ENCODE results near the gene PRCP.
"Not testable (repeated sequence)": the region's sequence is repeated elsewhere in the genome, so short reads cannot be mapped to it uniquely, and the experiment has no call there.

PRCP gene

DNA sequence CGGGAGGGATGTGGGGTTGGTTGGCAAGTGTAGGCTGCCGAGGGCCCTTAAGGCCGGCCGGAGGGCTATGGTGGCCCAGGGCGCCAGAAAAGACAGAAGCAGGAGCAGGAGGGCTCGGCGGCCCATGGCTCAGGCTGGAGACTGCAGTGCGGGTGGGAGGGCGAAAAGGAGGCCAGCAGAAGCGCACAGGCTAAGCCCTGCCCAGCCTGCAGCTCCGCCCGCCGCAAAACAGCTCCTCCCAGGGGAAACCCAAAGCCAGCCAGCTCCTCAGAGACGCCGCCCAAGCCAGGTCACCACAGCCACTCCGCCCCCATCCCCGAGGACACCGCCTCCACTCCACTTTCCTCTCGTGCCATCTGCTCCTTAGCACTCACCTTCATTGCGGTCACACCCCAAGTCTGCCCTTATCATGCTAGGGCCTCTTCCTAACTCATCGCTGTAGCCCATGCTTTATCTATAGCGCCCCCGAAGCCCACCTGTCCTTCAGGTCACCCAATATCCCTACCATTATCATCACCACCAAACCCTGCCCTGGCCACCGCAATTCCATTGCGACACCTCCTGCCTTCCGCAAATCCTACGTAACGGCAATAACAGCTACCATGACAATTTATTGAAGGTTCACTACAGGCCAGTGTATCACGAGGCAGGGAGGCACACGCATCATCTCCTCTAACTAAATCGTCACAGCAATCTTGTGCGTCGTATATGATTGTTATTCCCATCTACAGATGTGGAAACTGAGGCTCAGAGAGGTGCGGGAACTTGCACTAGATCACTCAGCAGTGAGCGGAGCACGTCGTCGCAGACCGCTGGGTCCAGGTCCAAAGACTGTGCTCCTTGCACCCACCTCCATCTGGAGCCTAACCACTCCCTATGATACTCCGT lies at the start of gene PRCP:
PRCP (minus strand) TSS at position 154 of the 888 bp plus-strand sequence; CDS start at position 126, 28 bp downstream.
- Histone ChIP-seq H3K27ac (ENCODE audit: low read depth, low read length) (peak within 1 kb of the TSS; percentile 84), H3K4me1 (ENCODE audit: control insufficient read depth, insufficient read depth, low read length) (peaks cover 8% of the 10 kb centered on the region), H3K4me3 (ENCODE audit: low read depth, low read length) (peak within 1 kb of the TSS; percentile 93), H3K9ac (ENCODE audit: low read depth, low read length) (peak within 1 kb of the TSS; percentile 82), H3K9me3 (ENCODE audit: control insufficient read depth, insufficient read depth, low read length) (no peaks in the 10 kb centered on the region), H3K36me3 (ENCODE audit: control insufficient read depth, insufficient read depth, low read length) (no peaks in the 10 kb centered on the region), H3K27me3 (ENCODE audit: control insufficient read depth, insufficient read depth, low read length) (no peaks in the 10 kb centered on the region)

- Histone ChIP-seq H3K4me1 (ENCODE audit: control insufficient read depth, insufficient read depth, low read length) (no peaks in the 10 kb centered on the region), H3K36me3 (ENCODE audit: control insufficient read depth, insufficient read depth, low read length) (no peaks in the 10 kb centered on the region), H3K9me3 (ENCODE audit: control insufficient read depth, insufficient read depth, low read length) (no peaks in the 10 kb centered on the region), H3K27ac (ENCODE audit: low read depth, low read length) (no peak overlapping the region), H3K27me3 (ENCODE audit: control insufficient read depth, insufficient read depth, low read length) (no peaks in the 10 kb centered on the region), H3K4me3 (ENCODE audit: low read depth, low read length) (no peak overlapping the region), H3K9ac (ENCODE audit: low read depth, low read length) (no peak overlapping the region)
These were observed 49.1 kb upstream of the PRCP start for GRCh38 chr11:82949352-82949751.

DNA sequence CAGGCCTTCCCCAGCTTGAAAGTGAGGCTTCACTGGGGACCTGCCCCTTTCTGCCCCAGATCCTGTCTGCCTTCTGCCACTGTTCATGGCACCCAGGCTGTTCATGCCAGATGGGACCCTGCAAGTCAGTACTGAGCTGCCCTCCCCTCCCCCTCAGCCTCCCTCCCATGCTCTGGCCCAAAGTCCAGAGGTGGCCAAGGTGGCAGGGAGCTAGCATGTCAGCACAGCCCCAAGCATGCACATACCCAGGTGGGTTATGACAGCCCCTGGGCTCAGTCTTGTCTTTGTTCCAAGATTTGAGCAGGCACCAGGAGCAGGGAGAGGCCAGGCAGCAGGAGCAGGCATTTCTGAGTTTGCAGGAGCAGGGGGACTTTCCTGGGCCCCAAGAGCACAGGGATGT lies 45.5 kb upstream of the PRCP start:
- Histone ChIP-seq H3K9ac (ENCODE audit: low read depth, low read length) (no peak overlapping the region), H3K27ac (ENCODE audit: low read depth, low read length) (no peak overlapping the region), H3K36me3 (ENCODE audit: control insufficient read depth, insufficient read depth, low read length) (no peaks in the 10 kb centered on the region), H3K4me1 (ENCODE audit: control insufficient read depth, insufficient read depth, low read length) (no peaks in the 10 kb centered on the region), H3K9me3 (ENCODE audit: control insufficient read depth, insufficient read depth, low read length) (no peaks in the 10 kb centered on the region), H3K27me3 (ENCODE audit: control insufficient read depth, insufficient read depth, low read length) (no peaks in the 10 kb centered on the region), H3K4me3 (ENCODE audit: low read depth, low read length) (no peak overlapping the region)

DNA sequence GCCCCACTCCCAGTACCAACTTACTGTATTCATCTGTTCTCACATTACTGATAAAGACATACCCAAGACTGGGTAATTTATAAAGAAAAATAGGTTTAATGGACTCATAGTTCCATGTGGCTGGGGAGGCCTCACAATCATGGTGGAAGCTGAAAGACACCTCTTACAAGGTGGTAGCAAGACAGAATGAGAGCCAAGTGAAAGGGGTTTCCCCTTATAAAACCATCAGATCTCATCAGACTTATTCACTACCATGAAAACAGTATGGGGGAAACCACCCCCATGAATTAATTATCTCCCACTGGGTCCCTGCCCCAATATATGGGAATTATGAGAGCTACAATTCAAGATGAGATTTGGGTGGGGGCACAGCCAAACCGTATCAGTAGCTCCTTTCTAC lies 44.8 kb upstream of the PRCP start:
- not testable (repeated sequence) for H3K4me1 ChIP-seq (ENCODE audit: control insufficient read depth, insufficient read depth, low read length); H3K9ac ChIP-seq (ENCODE audit: low read depth, low read length); H3K27me3 ChIP-seq (ENCODE audit: control insufficient read depth, insufficient read depth, low read length); H3K4me3 ChIP-seq (ENCODE audit: low read depth, low read length); H3K27ac ChIP-seq (ENCODE audit: low read depth, low read length); H3K36me3 ChIP-seq (ENCODE audit: control insufficient read depth, insufficient read depth, low read length); H3K9me3 ChIP-seq (ENCODE audit: control insufficient read depth, insufficient read depth, low read length)

GRCh38 chr11:82944198-82944597 lies 44.0 kb upstream of the PRCP start:
- Histone ChIP-seq H3K36me3 (ENCODE audit: control insufficient read depth, insufficient read depth, low read length) (no peaks in the 10 kb centered on the region), H3K9me3 (ENCODE audit: control insufficient read depth, insufficient read depth, low read length) (no peaks in the 10 kb centered on the region), H3K27ac (ENCODE audit: low read depth, low read length) (no peak overlapping the region)

GRCh38 chr11:82943430-82943829 lies 43.2 kb upstream of the PRCP start:
- H3K27me3 ChIP-seq (ENCODE audit: control insufficient read depth, insufficient read depth, low read length); H3K9me3 ChIP-seq (ENCODE audit: control insufficient read depth, insufficient read depth, low read length); H3K27ac ChIP-seq (ENCODE audit: low read depth, low read length); H3K9ac ChIP-seq (ENCODE audit: low read depth, low read length); H3K36me3 ChIP-seq (ENCODE audit: control insufficient read depth, insufficient read depth, low read length); H3K4me1 ChIP-seq (ENCODE audit: control insufficient read depth, insufficient read depth, low read length); H3K4me3 ChIP-seq (ENCODE audit: low read depth, low read length): not testable (repeated sequence)

More at GRCh38 chr11:82944198-82944597, 44.0 kb upstream of the PRCP start:
- H3K4me1 ChIP-seq (ENCODE audit: control insufficient read depth, insufficient read depth, low read length) = no peaks in the 10 kb centered on the region
- no peaks in the 10 kb centered on the region for H3K27me3 ChIP-seq (ENCODE audit: control insufficient read depth, insufficient read depth, low read length)
- no peak overlapping the region for H3K4me3 ChIP-seq (ENCODE audit: low read depth, low read length)
- H3K9ac ChIP-seq (ENCODE audit: low read depth, low read length) = no peak overlapping the region

DNA sequence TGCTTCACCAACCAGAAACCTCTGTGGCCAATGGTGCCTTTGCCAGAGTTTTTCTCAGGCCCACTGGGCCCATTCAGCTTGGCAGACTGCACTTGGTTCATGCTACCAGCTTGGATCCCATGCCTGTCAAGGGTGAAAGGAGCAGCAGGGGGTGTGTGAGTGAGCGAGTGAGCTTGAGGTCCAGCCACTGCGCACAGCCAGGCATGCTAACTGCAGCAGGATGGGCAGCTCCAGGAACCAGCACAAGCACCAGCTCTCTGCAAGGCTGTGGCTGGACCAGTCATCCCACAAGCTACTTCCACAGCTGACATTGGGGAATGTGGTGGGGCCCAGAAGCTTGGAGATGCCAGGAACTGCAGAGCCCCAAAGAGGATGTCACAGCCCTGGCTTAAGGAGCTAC lies 42.1 kb upstream of the PRCP start:
- Histone ChIP-seq H3K4me3 (ENCODE audit: low read depth, low read length) (no peak overlapping the region), H3K9me3 (ENCODE audit: control insufficient read depth, insufficient read depth, low read length) (no peaks in the 10 kb centered on the region), H3K27ac (ENCODE audit: low read depth, low read length) (no peak overlapping the region), H3K27me3 (ENCODE audit: control insufficient read depth, insufficient read depth, low read length) (no peaks in the 10 kb centered on the region), H3K9ac (ENCODE audit: low read depth, low read length) (no peak overlapping the region), H3K4me1 (ENCODE audit: control insufficient read depth, insufficient read depth, low read length) (no peaks in the 10 kb centered on the region), H3K36me3 (ENCODE audit: control insufficient read depth, insufficient read depth, low read length) (no peaks in the 10 kb centered on the region)

- Histone ChIP-seq H3K27ac (ENCODE audit: low read depth, low read length) (no peak overlapping the region), H3K9ac (ENCODE audit: low read depth, low read length) (no peak overlapping the region), H3K4me3 (ENCODE audit: low read depth, low read length) (no peak overlapping the region), H3K4me1 (ENCODE audit: control insufficient read depth, insufficient read depth, low read length) (no peaks in the 10 kb centered on the region), H3K9me3 (ENCODE audit: control insufficient read depth, insufficient read depth, low read length) (no peaks in the 10 kb centered on the region), H3K36me3 (ENCODE audit: control insufficient read depth, insufficient read depth, low read length) (peaks cover 10% of the 10 kb centered on the region), H3K27me3 (ENCODE audit: control insufficient read depth, insufficient read depth, low read length) (no peaks in the 10 kb centered on the region)
These were observed 39.2 kb upstream of the PRCP start for GRCh38 chr11:82939456-82939855.

DNA sequence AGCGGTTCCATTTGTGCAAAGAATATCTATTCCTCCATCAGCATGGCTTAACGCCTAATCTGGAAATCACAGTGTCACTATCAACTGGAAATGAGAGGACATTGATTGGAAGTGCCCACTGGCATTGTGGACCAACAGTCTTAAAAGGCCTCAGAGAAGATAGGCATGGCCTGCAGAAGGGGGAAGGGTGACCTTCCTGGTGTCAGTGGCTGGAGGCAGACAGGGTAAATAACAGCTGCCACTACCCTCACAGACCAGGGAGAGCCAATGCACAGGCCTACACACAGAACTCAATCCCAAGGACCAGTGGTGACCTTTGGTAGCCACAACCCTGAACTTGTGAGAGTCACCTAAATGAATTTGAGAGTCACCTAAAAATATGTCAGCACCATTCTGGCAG lies 37.3 kb upstream of the PRCP start:
- H3K4me1 ChIP-seq (ENCODE audit: control insufficient read depth, insufficient read depth, low read length) = no peaks in the 10 kb centered on the region
- H3K36me3 ChIP-seq (ENCODE audit: control insufficient read depth, insufficient read depth, low read length) = peaks cover 28% of the 10 kb centered on the region
- no peak overlapping the region for H3K4me3 ChIP-seq (ENCODE audit: low read depth, low read length)
- H3K9me3 ChIP-seq (ENCODE audit: control insufficient read depth, insufficient read depth, low read length) = no peaks in the 10 kb centered on the region
- H3K9ac ChIP-seq (ENCODE audit: low read depth, low read length) = no peak overlapping the region
- H3K27ac ChIP-seq (ENCODE audit: low read depth, low read length) = no peak overlapping the region
- no peaks in the 10 kb centered on the region for H3K27me3 ChIP-seq (ENCODE audit: control insufficient read depth, insufficient read depth, low read length)

- H3K27me3 ChIP-seq (ENCODE audit: control insufficient read depth, insufficient read depth, low read length) = no peaks in the 10 kb centered on the region
- no peaks in the 10 kb centered on the region for H3K4me1 ChIP-seq (ENCODE audit: control insufficient read depth, insufficient read depth, low read length)
- no peak overlapping the region for H3K9ac ChIP-seq (ENCODE audit: low read depth, low read length)
- H3K9me3 ChIP-seq (ENCODE audit: control insufficient read depth, insufficient read depth, low read length) = no peaks in the 10 kb centered on the region
- peaks cover 41% of the 10 kb centered on the region for H3K36me3 ChIP-seq (ENCODE audit: control insufficient read depth, insufficient read depth, low read length)
- no peak overlapping the region for H3K4me3 ChIP-seq (ENCODE audit: low read depth, low read length)
- H3K27ac ChIP-seq (ENCODE audit: low read depth, low read length) = no peak overlapping the region
These were observed 36.0 kb upstream of the PRCP start for GRCh38 chr11:82936261-82936660.

- H3K27ac ChIP-seq (ENCODE audit: low read depth, low read length) = no peak overlapping the region
- H3K36me3 ChIP-seq (ENCODE audit: control insufficient read depth, insufficient read depth, low read length) = peaks cover 70% of the 10 kb centered on the region
- H3K9ac ChIP-seq (ENCODE audit: low read depth, low read length) = no peak overlapping the region
- no peaks in the 10 kb centered on the region for H3K4me1 ChIP-seq (ENCODE audit: control insufficient read depth, insufficient read depth, low read length)
- H3K27me3 ChIP-seq (ENCODE audit: control insufficient read depth, insufficient read depth, low read length) = no peaks in the 10 kb centered on the region
- H3K9me3 ChIP-seq (ENCODE audit: control insufficient read depth, insufficient read depth, low read length) = no peaks in the 10 kb centered on the region
- no peak overlapping the region for H3K4me3 ChIP-seq (ENCODE audit: low read depth, low read length)
These were observed 32.3 kb upstream of the PRCP start for GRCh38 chr11:82932564-82932963.
